Activated T-helper 17 cell treated with anti-CD3 and anti-CD28 coated beads, Interleukin-2, amount 50 U/mL, for 72 hours (primary cell): Measurements from ENCODE around the gene E2F1. TPM values are rescaled to one million over a fixed set of nuclear protein-coding genes. Genes with fewer than 3 reads are reported as not detected.
A peak's percentile ranks its signal among the peaks of the same experiment; 100 is the strongest.

Experiments used
- ATAC-seq: fragments of 150-1000 bp; cut with Tn5 transposase; replicated peaks from 2 replicates; pipeline ENCODE4 v1.10.0; 2021; ENCODE audit warnings: mild to moderate bottlenecking, moderate library complexity
- H3K27ac Mint-ChIP-seq: one replicate; pipeline ENCODE4 v1.8.0; 2022; ENCODE audit warnings: mixed read lengths
- H3K27me3 Mint-ChIP-seq: one replicate; pipeline ENCODE4 v1.8.0; 2022; ENCODE audit warnings: mixed read lengths
- H3K36me3 Mint-ChIP-seq: one replicate; pipeline ENCODE4 v1.8.0; 2022; ENCODE audit warnings: low read depth, mild to moderate bottlenecking, mixed read lengths
- H3K4me1 Mint-ChIP-seq: one replicate; pipeline ENCODE4 v1.8.0; 2022; ENCODE audit warnings: mixed read lengths
- H3K4me3 Mint-ChIP-seq: one replicate; pipeline ENCODE4 v1.8.0; 2022; ENCODE audit warnings: mild to moderate bottlenecking, mixed read lengths
- H3K9me3 Mint-ChIP-seq: one replicate; pipeline ENCODE4 v1.8.0; 2022; ENCODE audit warnings: mixed read lengths
- total RNA-seq, 2 donors: library from RNA; stranded (reverse); gene quantifications; one replicate each; pipeline ENCODE4 v1.2.3, GENCODE V29; 2022

The E2F1 gene
- total RNA-seq, 2 donors from 2014 or later = 40.2 to 65.4 TPM

DNA sequence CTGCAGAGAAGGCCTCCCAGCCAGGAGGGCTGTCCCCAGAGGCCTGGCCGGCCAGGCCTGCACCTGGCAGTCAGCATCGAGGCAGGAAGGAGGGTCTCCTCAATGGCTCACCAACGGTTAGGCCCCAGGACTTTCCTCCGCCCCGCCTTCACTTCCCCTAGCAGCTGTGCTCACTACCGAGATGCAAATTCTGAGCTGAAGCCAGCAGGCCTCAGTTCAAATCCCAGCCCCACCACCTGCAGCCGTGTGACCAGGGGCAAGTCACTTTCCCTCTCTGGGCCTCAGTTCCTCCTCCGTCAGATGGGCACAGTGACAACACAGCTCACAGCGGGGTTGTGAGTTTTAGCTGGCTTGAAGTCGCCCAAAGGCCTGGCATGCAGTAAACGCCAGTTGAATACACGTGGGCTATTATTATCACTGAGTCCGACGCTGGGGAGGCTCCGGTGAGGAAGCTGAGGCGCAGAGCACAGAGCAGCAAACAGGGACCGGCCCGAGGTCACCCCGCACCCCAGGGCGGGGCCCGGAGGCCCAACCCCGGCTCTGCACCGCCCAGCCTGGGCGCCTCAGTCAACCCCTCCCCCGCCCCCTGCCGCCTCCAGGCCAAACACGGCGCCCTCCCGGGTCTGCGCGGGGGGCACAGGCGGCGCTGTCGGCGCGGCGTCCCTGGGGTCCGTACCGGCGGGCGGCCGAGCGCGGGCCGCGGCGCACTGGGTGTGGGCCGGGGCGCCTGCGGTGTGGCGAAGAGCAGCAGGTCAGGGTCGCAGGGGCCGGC lies 671 bp downstream of the E2F1 start:
- ATAC-seq = peak; percentile 54
- Mint-ChIP-seq H3K4me3 (peak overlapping the region; percentile 85), H3K27ac (peak overlapping the region; percentile 84), H3K4me1 (peaks cover 39% of the 10 kb centered on the region), H3K27me3 (no peaks in the 10 kb centered on the region), H3K36me3 (peaks cover 24% of the 10 kb centered on the region), H3K9me3 (no peaks in the 10 kb centered on the region)

DNA sequence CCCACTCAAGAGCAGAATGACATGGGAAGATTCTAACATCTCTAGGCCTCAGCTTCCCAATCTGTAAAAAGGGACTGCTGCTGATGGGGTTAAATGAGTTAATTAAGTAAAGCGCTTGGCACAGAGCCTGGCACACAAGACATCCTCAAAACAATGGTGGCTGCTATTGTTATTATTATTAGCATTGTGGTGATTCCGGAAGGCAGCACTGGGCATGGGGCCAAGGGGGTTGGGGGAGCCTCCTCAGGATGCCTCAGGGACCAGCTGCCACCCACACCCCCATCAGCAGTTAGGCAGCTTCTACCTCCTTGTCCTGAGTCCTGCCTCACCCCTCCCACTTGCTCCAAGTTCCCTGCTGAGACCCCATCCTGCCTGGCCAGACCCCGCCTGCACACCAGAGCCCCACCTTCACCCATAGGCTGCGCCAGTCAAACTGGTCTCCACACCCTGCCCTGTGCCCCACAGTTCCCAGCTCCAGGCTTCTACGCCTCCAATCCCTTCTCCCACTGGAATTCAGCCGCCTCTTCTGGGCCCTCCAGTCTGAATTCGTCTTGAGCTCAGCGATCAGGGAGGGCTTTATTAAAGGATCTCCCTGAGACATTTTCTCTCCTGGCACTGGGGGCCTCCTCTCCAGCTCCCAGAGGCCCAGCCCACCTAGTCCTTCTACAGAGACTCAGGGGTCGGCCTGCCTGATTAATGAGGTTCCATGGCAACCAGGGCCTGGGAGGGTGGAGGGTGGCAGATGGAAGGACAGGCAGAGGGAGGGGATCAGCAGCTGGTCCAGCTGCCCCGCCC lies 1.5 kb downstream of the E2F1 start:
- Mint-ChIP-seq H3K27ac (peak overlapping the region; percentile 84), H3K4me1 (peaks cover 36% of the 10 kb centered on the region), H3K9me3 (no peaks in the 10 kb centered on the region), H3K4me3 (peak overlapping the region; percentile 85), H3K27me3 (no peaks in the 10 kb centered on the region), H3K36me3 (peaks cover 27% of the 10 kb centered on the region)
- ATAC-seq = no peak

DNA sequence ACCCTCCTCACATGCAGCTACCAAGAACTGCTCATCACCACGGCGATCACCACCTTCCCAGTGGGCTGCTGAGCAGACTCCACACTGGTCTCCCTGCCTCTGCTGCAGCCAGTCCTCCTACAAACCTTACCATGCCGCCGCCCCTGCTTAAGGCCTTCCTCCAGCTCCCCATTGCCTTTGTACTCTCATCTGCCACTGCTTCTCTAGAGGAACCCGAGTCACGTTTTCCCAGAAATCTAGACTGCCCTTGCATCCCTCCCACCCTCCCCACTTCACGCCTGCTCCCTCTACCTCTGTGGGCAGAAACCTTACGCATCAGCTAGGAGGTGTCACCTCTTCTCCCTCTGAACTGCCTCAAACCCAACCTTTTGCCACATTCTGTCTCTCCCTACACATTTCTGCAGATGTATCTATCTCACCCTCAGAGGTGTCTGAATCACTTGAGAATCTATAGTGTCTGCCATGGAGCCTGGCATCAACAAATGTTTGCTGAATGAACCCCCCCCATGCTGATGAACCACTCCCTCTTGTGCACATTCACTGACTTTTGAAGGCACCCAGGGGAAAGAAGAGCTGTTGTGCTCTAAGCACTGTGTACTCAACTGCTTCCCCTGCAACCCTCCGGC lies 4.3 kb downstream of the E2F1 start:
- peaks cover 28% of the 10 kb centered on the region for H3K4me1 Mint-ChIP-seq
- peak overlapping the region; percentile 40 for H3K4me3 Mint-ChIP-seq
- H3K36me3 Mint-ChIP-seq = peaks cover 55% of the 10 kb centered on the region
- ATAC-seq = no peak
- no peaks in the 10 kb centered on the region for H3K9me3 Mint-ChIP-seq
- H3K27me3 Mint-ChIP-seq = no peaks in the 10 kb centered on the region
- H3K27ac Mint-ChIP-seq = peak overlapping the region; percentile 51

DNA sequence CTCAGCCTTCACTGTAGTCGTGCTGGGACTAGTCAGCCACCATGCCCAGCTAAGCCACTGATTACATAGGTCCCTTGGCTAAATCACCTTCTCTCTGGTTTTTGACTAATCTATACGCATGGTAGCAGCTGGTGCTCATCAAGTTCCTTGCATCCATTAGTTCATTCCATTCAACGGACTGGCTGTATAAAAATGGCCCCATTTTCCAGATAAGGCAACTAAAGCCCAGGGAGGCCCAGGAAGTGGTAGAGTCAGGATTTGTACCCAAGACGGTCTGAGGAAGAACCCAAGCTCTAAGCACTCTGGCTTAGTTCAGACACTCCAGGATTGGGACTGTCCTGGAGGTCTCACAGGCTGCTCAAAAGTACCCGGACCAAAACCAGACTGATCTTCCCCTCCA lies 4.9 kb downstream of the E2F1 start:
- no peaks in the 10 kb centered on the region for H3K9me3 Mint-ChIP-seq
- peak overlapping the region; percentile 40 for H3K4me3 Mint-ChIP-seq
- H3K36me3 Mint-ChIP-seq = peaks cover 60% of the 10 kb centered on the region
- H3K27ac Mint-ChIP-seq = peak overlapping the region; percentile 51
- no peak for ATAC-seq
- no peaks in the 10 kb centered on the region for H3K27me3 Mint-ChIP-seq
- H3K4me1 Mint-ChIP-seq = peaks cover 23% of the 10 kb centered on the region

DNA sequence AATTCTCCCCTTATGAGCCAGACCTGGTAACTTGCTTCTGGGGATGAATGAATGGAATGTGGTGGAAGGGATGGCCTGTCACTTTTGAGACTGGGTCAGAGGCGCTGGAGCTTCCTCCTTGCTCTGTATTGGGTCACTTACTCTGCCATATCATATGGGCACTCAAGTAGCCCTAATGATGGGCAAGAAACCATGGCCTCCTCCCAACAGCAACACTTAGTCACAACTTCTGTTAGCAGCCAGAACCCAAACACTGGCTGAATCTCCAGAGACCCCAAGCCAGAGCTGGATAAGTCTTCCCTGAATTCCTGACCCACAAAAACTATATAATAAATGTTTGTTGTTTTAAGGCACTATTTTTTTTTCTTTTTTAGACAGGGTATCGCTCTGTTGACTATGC lies 5.5 kb downstream of the E2F1 start:
- peaks cover 23% of the 10 kb centered on the region for H3K4me1 Mint-ChIP-seq
- ATAC-seq = no peak
- H3K27me3 Mint-ChIP-seq = no peaks in the 10 kb centered on the region
- H3K4me3 Mint-ChIP-seq = peak overlapping the region; percentile 46
- H3K9me3 Mint-ChIP-seq = no peaks in the 10 kb centered on the region
- H3K27ac Mint-ChIP-seq = peak overlapping the region; percentile 46
- peaks cover 61% of the 10 kb centered on the region for H3K36me3 Mint-ChIP-seq

DNA sequence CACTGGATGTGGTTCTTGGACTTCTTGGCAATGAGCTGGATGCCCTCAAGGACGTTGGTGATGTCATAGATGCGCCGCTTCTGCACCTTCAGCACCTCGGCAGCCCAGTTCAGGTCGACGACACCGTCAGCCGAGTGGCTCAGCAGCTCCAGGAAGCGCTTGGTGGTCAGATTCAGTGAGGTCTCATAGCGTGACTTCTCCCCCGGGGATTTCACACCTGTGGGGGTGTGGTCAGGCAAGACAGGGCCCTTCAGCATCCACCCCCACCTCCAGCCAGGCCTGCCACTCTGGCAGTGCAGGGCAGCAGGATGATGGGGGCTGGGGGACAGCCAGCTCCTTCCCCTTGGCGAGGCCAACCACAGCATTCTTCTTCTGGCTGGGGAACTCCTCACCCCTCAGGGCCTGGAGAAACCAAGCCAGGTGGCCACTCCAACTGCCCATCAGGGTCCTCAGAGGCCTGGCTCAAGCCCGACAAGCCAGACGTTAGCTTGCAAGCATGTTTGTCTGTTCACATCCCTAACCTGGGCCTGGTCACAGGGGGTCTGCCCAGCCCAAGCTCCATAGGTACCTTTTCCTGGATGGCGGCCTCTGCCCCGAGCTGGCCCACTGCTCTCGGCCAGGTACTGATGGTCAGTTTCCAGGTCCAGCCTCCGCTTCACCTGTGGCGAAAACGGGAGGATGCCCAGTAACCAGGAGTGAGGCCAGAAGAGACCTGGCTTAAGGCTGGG lies 6.3 kb downstream of the E2F1 start:
- Mint-ChIP-seq H3K4me1 (peaks cover 27% of the 10 kb centered on the region), H3K4me3 (peak overlapping the region; percentile 46), H3K27ac (peak overlapping the region; percentile 74), H3K27me3 (no peaks in the 10 kb centered on the region), H3K36me3 (peaks cover 54% of the 10 kb centered on the region), H3K9me3 (no peaks in the 10 kb centered on the region)
- ATAC-seq = peak; percentile 80

DNA sequence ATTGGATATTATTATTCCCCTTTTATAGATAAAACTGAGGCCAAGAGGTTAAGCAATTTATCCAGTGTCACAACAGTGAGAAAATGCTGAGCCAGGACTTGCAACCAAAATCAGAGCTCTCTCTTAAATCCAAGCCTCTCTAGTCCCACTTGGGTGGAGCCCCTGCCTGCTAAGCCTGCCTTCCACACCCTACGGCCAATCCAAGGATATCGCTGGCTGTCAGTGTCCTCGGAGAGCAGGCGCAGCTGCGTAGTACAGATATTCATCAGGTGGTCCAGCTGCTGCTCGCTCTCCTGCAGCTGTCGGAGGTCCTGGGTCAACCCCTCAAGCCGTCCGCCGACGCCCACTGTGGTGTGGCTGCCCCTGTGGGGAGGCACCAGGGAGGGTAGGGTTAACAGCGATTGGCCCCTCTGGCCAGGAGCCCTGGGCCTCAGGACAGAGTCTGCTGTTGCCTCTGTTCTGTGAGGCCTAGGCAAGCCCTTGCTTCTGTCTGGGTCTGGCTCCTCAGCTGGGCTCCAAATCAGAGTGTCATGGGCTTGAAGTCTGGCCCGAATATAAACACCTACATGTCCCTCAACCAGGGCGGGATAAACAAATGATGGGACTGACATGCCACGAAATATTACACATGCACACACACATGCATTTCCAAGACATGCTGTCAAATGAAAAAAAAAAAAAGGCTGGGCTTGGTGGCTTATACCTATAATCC lies 8.0 kb downstream of the E2F1 start:
- peak overlapping the region; percentile 74 for H3K27ac Mint-ChIP-seq
- peak overlapping the region; percentile 46 for H3K4me3 Mint-ChIP-seq
- H3K9me3 Mint-ChIP-seq = no peaks in the 10 kb centered on the region
- no peak for ATAC-seq
- no peaks in the 10 kb centered on the region for H3K27me3 Mint-ChIP-seq
- peaks cover 49% of the 10 kb centered on the region for H3K36me3 Mint-ChIP-seq
- peaks cover 29% of the 10 kb centered on the region for H3K4me1 Mint-ChIP-seq

DNA sequence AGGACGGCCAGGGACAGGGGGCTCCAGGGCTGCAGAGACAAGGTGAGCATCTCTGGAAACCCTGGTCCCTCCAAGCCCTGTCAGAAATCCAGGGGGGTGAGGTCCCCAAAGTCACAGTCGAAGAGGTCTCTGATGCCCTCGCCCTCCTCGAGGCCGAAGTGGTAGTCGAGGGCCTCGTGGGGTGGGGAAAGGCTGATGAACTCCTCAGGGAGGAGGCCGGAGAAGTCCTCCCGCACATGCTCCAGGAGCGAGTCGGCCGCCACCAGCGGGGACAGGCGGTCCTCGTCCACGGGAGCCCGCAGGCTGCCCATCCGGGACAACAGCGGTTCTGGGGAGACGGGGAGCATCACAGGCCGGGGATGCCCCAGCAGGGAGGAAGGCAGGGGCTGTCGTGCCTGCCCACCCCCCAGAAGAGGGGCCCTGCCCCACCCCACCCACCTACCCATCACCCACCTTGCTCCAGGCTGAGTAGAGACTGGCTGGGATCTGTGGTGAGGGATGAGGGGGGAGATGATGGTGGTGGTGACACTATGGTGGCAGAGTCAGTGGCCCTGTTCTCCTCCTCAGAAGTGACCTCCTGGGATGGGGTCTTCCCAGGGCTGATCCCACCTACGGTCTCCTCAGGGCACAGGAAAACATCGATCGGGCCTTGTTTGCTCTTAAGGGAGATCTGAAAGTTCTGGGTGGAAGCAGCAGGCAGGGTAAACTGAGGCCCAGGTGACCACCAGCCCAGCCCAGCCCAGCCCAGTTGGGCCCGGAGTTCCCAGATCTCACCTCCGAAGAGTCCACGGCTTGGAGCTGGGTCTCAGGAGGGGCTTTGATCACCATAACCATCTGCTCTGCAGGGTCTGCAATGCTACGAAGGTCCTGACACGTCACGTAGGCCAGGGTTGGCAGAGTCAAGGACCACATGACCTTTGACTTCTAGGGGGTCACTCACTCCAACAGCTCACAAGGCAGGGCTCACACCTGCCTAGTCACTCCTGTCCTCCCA lies 9.2 kb downstream of the E2F1 start:
- Mint-ChIP-seq H3K4me3 (no peak overlapping the region), H3K27ac (no peak overlapping the region), H3K4me1 (peaks cover 26% of the 10 kb centered on the region), H3K36me3 (peaks cover 42% of the 10 kb centered on the region), H3K27me3 (no peaks in the 10 kb centered on the region), H3K9me3 (no peaks in the 10 kb centered on the region)
- ATAC-seq = no peak

DNA sequence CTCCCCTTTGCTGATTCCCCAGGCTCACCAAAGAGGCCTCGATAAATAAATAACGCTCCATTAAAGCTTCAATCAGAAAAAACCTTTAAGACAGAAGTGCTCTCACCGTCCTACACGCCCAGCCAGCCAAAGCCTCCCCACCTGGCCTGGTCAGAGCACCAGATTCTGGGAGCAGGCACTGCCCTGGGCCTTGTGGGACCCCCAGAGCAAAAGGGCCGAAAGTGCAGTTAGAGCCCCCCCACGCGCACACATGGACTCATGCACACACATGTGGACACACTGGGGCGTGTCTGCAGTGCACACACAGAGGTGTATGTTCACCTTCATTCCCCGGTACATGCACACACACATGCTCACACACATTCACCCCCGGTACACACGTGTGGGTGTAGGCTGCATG lies 10.1 kb downstream of the E2F1 start:
- ATAC-seq = no peak
- no peaks in the 10 kb centered on the region for H3K27me3 Mint-ChIP-seq
- H3K4me3 Mint-ChIP-seq = no peak overlapping the region
- H3K4me1 Mint-ChIP-seq = peaks cover 19% of the 10 kb centered on the region
- H3K9me3 Mint-ChIP-seq = no peaks in the 10 kb centered on the region
- peaks cover 42% of the 10 kb centered on the region for H3K36me3 Mint-ChIP-seq
- H3K27ac Mint-ChIP-seq = no peak overlapping the region

DNA sequence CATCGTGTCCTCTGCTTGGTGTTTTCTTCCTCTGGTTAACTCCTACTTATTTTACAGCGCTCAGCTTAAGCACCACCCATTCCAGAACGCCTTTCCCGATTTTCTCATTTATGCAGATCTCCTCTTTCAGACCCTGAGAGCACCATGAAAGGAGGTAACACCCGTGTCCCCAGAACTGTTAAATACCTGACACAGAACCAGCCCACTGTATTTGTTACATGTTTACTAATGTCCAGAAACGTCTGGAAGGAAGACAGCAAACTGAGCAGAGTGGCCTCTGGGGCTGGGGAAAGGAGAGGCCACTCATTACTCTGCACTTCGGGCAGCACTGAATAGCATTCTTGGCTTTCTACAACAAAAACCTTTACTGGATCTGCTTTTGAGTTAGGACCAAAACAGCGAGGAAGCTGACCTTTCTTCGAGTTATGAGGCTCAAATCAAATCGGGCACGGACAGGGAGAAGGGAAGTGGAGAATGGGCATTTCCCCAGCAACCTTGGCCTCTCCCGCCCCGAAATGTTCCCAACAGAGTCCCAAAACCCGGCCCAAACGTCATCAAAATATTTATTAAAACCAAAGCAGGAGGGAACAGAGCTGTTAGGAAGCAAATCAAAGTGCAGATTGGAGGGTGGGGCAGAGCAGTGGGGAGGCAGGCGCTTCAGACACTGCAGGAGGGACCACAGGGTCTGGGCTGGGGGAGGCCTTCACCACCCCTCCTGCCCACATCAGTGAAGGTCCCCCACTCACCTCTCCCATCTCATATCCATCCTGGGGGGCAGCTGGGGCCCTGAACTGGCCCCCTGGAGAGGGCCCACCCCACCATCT lies 10.8 kb downstream of the E2F1 start:
- H3K36me3 Mint-ChIP-seq = peaks cover 35% of the 10 kb centered on the region
- H3K27ac Mint-ChIP-seq = peak overlapping the region; percentile 31
- H3K4me1 Mint-ChIP-seq = peaks cover 13% of the 10 kb centered on the region
- H3K4me3 Mint-ChIP-seq = peak overlapping the region; percentile 66
- H3K9me3 Mint-ChIP-seq = no peaks in the 10 kb centered on the region
- no peak for ATAC-seq
- no peaks in the 10 kb centered on the region for H3K27me3 Mint-ChIP-seq

DNA sequence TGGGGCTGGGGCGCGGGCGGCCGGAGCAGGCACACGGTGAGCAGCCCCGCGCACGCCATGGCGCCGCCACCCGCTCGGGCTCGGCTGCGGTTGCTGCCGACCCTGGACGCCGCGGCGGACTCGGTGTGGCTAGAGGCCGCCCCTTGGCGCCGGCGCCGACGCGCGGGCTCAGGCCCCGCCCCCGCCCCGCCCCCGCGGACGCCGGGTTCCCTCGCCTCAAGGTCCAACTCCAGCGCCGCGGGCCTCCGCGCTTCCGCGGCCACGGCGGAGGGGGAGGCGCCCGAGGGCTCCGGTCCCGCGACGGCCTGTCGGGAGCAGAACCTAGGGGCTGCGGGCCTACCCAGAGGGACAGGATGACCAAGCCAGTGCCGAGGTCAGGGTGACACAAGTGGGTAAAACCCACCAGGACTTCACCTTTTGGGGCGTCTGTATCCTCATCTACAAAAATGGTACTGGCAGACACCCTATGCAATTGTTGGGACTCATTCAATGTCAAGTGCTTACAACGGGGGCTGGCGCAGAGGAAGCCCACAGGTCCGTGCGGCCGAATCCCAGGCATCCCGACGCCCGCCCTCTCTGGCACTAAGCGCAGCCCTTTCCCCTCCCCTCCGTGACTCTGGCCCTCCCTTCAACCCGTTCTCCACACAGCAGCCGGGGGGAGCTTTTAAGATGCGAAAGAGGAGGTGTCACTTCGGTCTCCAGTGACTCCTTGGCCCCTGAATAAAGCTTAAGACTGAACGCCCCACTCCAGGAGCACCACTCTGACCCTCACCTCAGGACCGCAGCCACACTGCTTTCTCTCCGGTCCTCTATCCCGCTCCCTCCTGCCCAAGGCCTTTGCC lies 11.7 kb downstream of the E2F1 start, which contains the start of gene NECAB3:
Gene NECAB3, minus strand, starts transcription at position 135 of the 842 bp plus-strand sequence. Its CDS starts 76 bp downstream, at position 59.
- H3K4me3 Mint-ChIP-seq = peak within 1 kb of the TSS; percentile 77
- H3K9me3 Mint-ChIP-seq = no peaks in the 10 kb centered on the region
- peak within 1 kb of the TSS; percentile 63 for H3K27ac Mint-ChIP-seq

More for the DNA sequence above, 11.7 kb downstream of the E2F1 start, which contains the start of gene NECAB3:
- H3K36me3 Mint-ChIP-seq = peaks cover 32% of the 10 kb centered on the region
- H3K4me1 Mint-ChIP-seq = peaks cover 18% of the 10 kb centered on the region
- no peaks in the 10 kb centered on the region for H3K27me3 Mint-ChIP-seq
- peak; percentile 88 for ATAC-seq
